NCI-H1048 (cell line): Measurements from ENCODE around the gene SPDYE6.
"Not testable (repeated sequence)": the region's sequence is repeated elsewhere in the genome, so short reads cannot be mapped to it uniquely, and the experiment has no call there.

Experiments
- DNase-seq: peaks from one replicate; lab custom pipeline; 2025; lab: John Stamatoyannopoulos, UW

Gene SPDYE6, protein sequence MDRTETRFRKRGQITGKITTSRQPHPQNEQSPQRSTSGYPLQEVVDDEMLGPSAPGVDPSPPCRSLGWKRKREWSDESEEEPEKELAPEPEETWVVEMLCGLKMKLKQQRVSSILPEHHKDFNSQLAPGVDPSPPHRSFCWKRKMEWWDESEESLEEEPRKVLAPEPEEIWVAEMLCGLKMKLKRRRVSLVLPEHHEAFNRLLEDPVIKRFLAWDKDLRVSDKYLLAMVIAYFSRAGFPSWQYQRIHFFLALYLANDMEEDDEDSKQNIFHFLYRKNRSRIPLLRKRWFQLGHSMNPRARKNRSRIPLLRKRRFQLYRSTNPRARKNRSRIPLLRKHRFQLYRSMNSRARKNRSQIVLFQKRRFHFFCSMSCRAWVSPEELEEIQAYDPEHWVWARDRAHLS

DNA sequence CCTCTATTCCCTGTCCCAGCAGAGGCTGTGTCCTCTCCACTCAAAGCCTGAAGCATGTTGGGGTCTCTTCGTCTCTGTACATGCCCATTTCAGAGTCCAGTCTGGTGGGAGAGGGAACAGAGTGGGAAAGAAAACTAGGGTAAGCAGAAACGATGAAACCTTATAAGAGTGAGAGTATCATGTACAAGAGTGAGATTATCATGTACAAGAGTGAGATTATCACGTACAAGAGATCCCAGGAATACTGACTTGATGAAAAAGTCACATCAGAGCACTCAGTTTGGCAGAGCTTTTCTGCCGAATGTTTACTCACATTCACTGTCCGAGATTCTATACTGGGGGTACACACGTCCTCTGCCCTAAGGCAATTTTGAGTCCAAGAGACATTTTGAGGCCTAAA is at the start of gene SPDYE6:
Gene SPDYE6 (minus strand): TSS at position 101 of the 400 bp plus-strand sequence. CDS start 421 bp downstream, outside the sequence.
- not testable (repeated sequence) for DNase-seq

- not testable (repeated sequence) for DNase-seq
Measured at GRCh38 chr7:102404862-102405188, 48.6 kb upstream of the SPDYE6 start.

DNA sequence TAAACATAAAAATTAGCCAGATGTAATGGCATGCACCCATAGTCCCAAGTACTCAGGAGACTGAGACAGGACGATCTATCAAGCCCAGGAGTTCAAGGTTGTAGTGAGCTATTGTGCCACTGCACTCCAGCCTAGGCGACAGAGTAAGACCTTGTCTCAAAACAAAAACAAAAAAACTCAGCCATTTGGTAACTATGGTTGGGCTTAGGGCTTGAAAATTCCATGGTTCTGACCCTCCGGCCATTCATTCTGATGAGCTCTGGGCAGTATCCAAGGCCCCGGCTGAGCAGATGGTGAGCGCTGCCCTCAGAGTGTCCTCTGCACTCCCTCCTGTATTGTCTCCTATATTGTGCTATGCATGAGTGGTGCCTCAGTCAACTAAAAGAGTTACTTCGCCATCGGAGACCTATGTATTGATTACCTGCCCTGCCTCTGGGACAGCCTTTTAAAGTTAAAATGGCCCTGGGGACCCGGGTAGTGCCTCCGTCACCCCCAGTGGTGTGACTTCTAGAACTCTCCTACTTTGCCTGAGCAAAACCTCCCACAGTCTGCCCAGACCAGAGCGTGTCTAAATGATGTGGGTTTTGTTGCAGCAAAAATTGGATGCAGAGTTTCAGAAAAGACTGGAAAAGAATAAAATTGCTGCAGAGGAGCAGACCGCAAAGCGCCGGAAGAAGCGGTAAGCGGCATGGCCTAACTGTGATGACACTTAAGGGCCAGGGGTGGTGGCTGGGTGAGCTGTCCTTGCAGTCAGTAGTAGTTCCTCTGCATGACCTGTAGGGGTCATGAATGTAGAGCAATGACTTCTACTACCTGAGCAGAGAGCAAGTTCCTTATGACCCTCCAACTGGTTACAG is 48.0 kb upstream of the SPDYE6 start:
- DNase-seq = no peak

- DNase-seq = no peak
Measured at GRCh38 chr7:102403563-102403962, 47.3 kb upstream of the SPDYE6 start.

DNA sequence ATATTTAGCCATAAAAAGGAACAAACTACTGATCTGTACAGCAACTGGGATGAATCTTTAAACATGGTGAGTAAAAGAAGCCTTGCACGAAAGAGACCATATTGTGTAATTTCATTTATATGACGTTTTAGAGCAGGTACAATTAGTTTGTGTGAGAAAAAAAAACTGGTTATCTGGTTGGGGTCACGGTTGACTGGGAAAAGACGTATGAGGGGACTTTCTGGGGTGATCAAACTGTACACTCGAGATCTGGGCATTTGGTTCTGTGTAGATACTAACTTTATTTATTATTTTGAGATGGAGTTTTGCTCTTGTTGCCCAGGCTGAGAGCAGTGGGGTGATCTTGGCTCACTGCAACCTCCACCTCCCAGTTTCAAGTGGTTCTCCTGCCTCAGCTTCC is 44.1 kb upstream of the SPDYE6 start:
- no peak for DNase-seq

DNA sequence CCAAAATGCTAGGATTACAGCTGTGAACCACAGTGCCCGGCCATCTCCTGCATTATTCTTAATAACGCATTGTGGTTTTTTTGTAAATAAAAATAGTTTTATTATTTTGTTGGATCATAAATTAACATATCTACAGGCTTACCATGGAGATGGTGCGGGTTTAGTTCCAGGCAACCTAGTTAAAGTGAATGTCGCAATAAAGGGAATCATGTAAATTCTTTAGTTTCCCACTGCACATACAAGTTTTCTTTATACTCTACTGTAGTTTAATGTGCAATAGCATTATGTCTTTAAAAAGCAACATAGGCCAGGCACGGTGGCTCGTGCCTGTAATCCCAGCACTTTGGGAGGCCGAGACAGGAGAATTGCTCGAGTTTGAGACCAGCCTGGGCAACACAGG is 42.3 kb upstream of the SPDYE6 start:
- no peak for DNase-seq

DNA sequence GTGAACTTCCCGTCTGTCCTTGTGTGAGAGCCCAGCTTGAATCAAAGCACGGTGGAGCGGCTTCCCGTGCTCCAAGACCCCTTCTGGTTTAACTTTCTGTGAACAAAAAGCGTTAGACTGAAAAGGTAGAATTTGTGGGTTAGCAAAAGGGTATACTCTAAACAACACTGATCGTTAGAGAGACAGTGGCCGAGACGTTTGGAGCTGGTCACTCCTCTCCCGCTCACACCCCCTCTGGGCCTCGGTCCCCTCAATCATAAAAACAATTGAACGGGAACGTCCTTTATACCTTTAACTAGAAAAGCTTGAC is 40.4 kb upstream of the SPDYE6 start:
- no peak for DNase-seq

- peak; percentile 36 for DNase-seq
Measured at GRCh38 chr7:102395873-102396709, 39.8 kb upstream of the SPDYE6 start, which contains the start of gene PRKRIP1. TSS of gene PRKRIP1 (plus strand) at chr7:102396363. CDS start at chr7:102396412, 49 bp downstream.

DNA sequence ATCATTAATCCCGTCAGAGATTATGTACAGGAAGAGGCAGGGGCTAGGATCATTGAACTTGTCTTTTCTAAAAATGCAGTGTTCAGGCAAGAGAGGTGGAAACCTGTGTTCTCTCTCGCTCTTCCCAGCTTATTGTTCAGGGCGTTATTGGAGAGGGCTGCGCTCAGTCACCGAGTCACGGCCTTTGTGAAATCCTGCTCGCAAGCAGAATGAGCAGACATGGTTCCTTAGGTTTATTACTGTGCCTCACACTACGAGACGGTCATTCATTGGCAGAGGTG is 39.3 kb upstream of the SPDYE6 start:
- no peak for DNase-seq

- no peak for DNase-seq
Measured at GRCh38 chr7:102393467-102393866, 37.2 kb upstream of the SPDYE6 start.

GRCh38 chr7:102392330-102392729 is 36.1 kb upstream of the SPDYE6 start:
- no peak for DNase-seq

GRCh38 chr7:102390697-102391484 is 34.6 kb upstream of the SPDYE6 start:
- peak; percentile 38 for DNase-seq

DNA sequence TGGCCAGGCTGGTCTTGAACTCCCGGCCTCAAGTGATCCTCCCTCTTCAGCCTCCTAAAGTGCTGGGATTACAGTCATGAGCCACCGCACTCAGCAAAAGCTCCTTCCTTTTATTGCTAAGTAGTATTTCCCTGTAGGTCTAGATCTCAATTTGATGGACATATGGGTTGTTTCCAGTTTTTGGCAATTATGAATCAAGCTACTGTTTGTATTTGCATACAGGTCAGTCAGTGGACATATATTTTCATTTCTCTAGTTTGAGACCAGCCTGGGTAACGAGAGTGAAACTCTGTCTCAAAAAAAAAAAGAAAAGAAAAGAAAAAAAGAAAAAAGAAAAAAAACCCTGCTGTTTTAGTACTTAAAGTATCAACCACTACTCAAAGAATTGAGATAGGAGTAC is 33.6 kb upstream of the SPDYE6 start:
- DNase-seq = no peak

- no peak for DNase-seq
Measured at GRCh38 chr7:102387064-102387463, 30.8 kb upstream of the SPDYE6 start.

- DNase-seq = not testable (repeated sequence)
Measured at GRCh38 chr7:102381696-102382425, 25.6 kb upstream of the SPDYE6 start.

DNA sequence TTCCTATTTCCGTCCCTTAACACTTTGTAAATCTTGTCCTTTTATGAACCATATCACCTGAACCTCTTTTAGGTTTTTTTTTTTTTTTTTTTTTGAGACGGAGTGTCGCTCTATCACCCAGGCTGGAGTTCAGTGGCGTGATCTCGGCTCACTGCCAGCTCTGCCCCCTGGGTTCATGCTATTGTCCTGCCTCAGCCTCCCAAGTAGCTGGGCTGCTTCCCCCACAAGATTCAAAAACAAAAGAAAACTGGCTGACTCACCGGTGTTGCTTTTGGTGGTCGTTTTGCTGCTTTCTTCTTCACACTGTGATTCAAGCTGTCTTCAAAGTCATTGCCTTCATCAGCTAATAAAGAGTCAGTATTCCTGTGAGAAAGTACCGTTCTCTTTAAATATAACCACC is 24.6 kb upstream of the SPDYE6 start:
- DNase-seq = not testable (repeated sequence)

DNA sequence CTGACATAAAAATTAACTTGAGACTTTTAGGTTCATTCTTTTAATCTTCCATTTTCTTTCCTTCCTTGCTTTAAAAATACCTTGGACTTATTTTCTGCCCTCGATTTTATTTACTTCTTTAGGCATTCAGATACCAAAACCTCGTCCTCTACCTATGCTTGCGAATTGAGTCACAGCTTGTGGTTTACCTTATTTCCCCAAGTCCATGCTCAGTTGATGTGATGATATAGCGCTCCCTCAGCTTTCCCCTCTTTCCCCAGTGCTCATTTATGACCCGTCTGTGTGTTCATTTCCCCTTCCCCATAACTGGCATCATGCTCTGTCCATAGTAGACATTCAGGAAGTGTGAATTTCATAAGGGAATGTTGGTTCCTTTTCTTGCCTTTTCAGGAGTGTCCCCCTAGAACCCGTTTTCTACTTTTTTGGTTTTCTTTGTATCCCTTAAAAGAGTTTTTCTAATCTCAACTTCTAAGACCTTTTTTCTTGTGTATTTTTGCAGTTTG is 20.8 kb upstream of the SPDYE6 start:
- no peak for DNase-seq

DNA sequence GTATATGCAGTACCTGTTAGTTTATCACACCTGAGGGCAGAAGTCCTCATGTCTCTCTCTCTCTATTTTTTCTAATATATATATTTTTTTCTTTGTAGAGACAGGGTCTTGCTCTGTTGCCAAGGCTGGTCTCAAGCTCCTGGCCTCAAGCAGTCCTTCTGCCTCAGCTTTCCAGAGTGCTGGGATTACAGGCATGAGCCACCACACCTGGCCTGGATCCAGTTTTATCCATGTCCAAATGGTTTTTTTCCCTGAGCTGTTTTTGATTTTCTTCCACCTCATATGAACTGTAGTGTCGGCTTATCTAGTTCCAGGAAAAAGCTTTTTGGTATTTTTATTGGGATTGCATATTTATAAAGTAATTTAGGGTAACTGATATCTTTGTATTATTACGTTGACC is 16.6 kb upstream of the SPDYE6 start:
- not testable (repeated sequence) for DNase-seq

- not testable (repeated sequence) for DNase-seq
Measured at GRCh38 chr7:102370038-102370437, 13.8 kb upstream of the SPDYE6 start.

DNA sequence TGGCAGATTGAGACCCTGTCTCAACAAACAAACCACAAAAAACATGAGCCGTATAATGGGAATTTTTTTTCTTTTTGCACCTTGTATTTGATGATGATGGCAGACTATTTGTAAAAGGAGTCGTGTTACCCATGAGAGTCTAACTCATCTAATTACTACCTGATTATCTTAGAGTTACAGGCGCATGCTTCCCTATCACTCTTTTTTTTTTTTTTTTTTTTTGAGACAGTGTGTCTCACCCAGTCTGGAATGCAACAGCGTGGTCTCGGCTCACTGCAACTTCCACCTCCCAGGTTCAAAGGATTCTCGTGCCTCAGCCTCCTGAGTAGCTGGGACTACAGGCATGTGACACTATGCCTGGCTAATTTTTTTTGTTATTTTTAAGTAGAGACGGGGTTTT is 9.1 kb upstream of the SPDYE6 start:
- not testable (repeated sequence) for DNase-seq

GRCh38 chr7:102364394-102364886 is 8.2 kb upstream of the SPDYE6 start:
- DNase-seq = not testable (repeated sequence)
